Activated CD8-positive, alpha-beta T cell treated with anti-CD3 and anti-CD28 coated beads for 36 hours (primary cell): Measurements from ENCODE around the gene DOCK2. TPM values are rescaled to one million over a fixed set of nuclear protein-coding genes. Genes with fewer than 3 reads are reported as not detected.

Experiments used
- ATAC-seq: fragments of 200-7000 bp; cut with Tn5 transposase; one replicate; pipeline ENCODE4 v1.10.0; 2021; ENCODE audit warnings: mild to moderate bottlenecking, moderate library complexity
- CTCF ChIA-PET: fragments of 350-600 bp; sonication (Branson Sonifier 250); formaldehyde crosslinking; loops from one replicate; lab custom pipeline; 2021; ENCODE audit warnings: antibody characterized with exemption; lab: Charles Lee
- POLR2A ChIA-PET: fragments of 350-600 bp; sonication (Branson Sonifier 250); formaldehyde crosslinking; loops from one replicate; lab custom pipeline; 2021; ENCODE audit warnings: antibody characterized with exemption; lab: Charles Lee
- DNase-seq: peaks from one replicate; pipeline ENCODE4 v3.0.0-alpha.2; 2020
- H3K27ac Mint-ChIP-seq: one replicate; pipeline ENCODE4 v1.8.0; 2021; ENCODE audit warnings: mild to moderate bottlenecking, mixed read lengths
- H3K27me3 Mint-ChIP-seq: one replicate; pipeline ENCODE4 v1.8.0; 2021; ENCODE audit warnings: mixed read lengths
- H3K36me3 Mint-ChIP-seq: one replicate; pipeline ENCODE4 v1.8.0; 2021; ENCODE audit warnings: low read depth, mixed read lengths
- H3K4me1 Mint-ChIP-seq: one replicate; pipeline ENCODE4 v1.8.0; 2021; ENCODE audit warnings: low read depth, mixed read lengths
- H3K4me3 Mint-ChIP-seq: one replicate; pipeline ENCODE4 v1.8.0; 2021; ENCODE audit warnings: mild to moderate bottlenecking, moderate library complexity, mixed read lengths
- H3K9me3 Mint-ChIP-seq: one replicate; pipeline ENCODE4 v1.8.0; 2021; ENCODE audit warnings: mixed read lengths
- CTCF ChIP-seq: fragments of 200-600 bp; IDR thresholded peaks from one replicate; pipeline ENCODE4 v1.8.0; 2022; ENCODE audit warnings: antibody characterized with exemption, mild to moderate bottlenecking
- intact Hi-C: fragments of 100-400 bp; cut with micrococcal nuclease; formaldehyde crosslinking; loops from one replicate; pipeline ENCODE4 v1.10.0; 2022
- total RNA-seq, 2 experiments: library from RNA; stranded (reverse); gene quantifications; one replicate each; pipeline ENCODE4 v1.2.3, GENCODE V29; 2021

The DOCK2 gene
- total RNA-seq, 2 experiments from 2014 or later, result 180 to 181 TPM

- no peak for TF ChIP-seq CTCF
- ChIA-PET POLR2A (no interaction called here), CTCF (interaction anchor here (1.2 kb wide), 2 partner anchors 83 to 323 kb away, joined by 3 to 5 read pairs; no protein-coding TSS in a partner anchor)
- no peak for ATAC-seq
- Mint-ChIP-seq H3K4me3 (no peak overlapping the region), H3K4me1 (no peaks in the 10 kb centered on the region), H3K27ac (no peak overlapping the region), H3K36me3 (no peaks in the 10 kb centered on the region), H3K9me3 (no peaks in the 10 kb centered on the region), H3K27me3 (no peaks in the 10 kb centered on the region)
- intact Hi-C loops, result loop anchor here (10.0 kb wide), 1 partner anchor 247 kb away; no protein-coding TSS in a partner anchor
- no peak for DNase-seq
Measured at GRCh38 chr5:170097934-170098333, 460.9 kb downstream of the DOCK2 start.

DNA sequence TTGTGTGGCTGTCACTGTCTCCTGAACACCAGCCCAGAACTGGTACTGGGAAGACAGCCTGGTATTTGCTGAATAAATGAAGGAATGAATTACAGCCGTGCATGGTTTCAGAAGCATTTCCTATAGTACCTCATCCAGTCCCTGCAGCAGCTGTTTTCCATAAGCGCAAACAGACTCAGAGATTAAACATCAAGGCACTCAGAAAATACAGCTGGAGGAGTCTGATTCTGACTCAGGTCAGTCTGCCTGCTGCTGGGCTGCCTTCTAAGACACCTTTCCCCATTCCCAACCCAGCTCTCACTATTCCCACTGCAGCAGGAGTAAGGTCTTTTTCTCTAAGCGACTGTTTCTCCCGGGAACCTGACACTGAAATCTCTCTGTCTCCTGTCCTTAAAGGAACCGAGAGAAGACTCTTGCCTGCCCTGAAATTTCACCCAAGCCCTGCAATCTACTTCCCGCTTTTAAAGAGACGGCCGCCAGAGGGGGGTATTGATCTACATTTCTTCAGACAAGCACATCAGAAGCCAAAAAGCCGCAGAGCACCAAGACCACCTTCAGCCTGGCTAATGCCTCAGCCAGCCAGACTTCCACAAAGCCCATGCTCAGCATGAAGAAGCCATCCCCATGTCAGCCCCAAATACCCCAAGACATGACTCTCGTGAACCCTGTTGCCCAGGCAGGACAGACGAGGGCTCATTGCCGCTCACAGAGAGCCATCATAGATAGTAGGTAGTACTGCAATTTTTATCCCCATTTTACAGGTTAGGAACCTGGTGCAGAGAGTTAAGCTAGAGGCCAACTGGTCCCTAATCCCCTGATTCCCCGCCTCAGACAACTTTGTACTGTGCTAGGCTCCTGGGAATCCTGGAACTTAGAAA is 463.2 kb downstream of the DOCK2 start:
- no peaks in the 10 kb centered on the region for H3K4me1 Mint-ChIP-seq
- intact Hi-C loops, result loop anchor here (2.0 to 10.0 kb wide), 4 partner anchors 82 to 514 kb away; no protein-coding TSS in a partner anchor
- TF ChIP-seq CTCF, result peak; percentile 82
- H3K27ac Mint-ChIP-seq, result no peak overlapping the region
- no peaks in the 10 kb centered on the region for H3K27me3 Mint-ChIP-seq
- peak; percentile 77 for ATAC-seq
- H3K9me3 Mint-ChIP-seq, result no peaks in the 10 kb centered on the region
- POLR2A ChIA-PET, result interaction anchor here (0.8 to 0.9 kb wide), 2 partner anchors 10 to 325 kb away, joined by 3 read pairs; no protein-coding TSS in a partner anchor
- no peak overlapping the region for H3K4me3 Mint-ChIP-seq
- peak; percentile 91 for DNase-seq
- H3K36me3 Mint-ChIP-seq, result no peaks in the 10 kb centered on the region
- CTCF ChIA-PET, result interaction anchor here (0.6 to 2.5 kb wide), 32 partner anchors 7 to 370 kb away, joined by 3 to 18 read pairs (median 3); no protein-coding TSS in a partner anchor

GRCh38 chr5:170103447-170103846 is 466.4 kb downstream of the DOCK2 start:
- ATAC-seq (no peak), DNase-seq (no peak)
- H3K27ac Mint-ChIP-seq, result no peak overlapping the region
- no peaks in the 10 kb centered on the region for H3K9me3 Mint-ChIP-seq
- POLR2A ChIA-PET, result no interaction called here
- no peaks in the 10 kb centered on the region for H3K36me3 Mint-ChIP-seq
- no peak for TF ChIP-seq CTCF
- peaks cover 4% of the 10 kb centered on the region for H3K27me3 Mint-ChIP-seq
- H3K4me1 Mint-ChIP-seq, result no peaks in the 10 kb centered on the region
- H3K4me3 Mint-ChIP-seq, result no peak overlapping the region
- CTCF ChIA-PET, result interaction anchor here (0.6 kb wide), 1 partner anchor 241 kb away, joined by 3 read pairs; no protein-coding TSS in a partner anchor
- intact Hi-C loops, result loop anchor here (5.0 to 10.0 kb wide), 3 partner anchors 79 to 511 kb away; no protein-coding TSS in a partner anchor

DNA sequence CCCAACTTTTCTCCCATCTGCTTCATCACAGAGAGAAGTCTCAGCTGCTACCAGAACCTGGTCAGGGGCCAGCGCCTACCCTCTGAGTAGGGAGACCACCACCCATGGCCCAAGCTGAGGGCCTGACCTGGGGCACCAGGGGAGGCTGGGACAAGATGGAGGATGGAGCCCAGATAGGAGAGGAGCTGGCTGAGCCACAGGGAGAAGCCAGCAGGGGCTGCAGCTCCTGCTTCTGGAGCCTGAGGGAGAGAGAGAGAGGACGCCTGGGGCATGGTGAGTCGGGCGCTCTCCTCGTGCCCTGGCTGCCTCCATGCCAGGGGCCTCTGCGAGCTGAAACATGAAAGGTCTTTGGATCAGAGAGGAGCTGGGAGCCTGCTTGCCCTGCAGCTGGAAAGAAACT is 467.2 kb downstream of the DOCK2 start:
- Mint-ChIP-seq H3K27ac (no peak overlapping the region), H3K4me3 (no peak overlapping the region), H3K27me3 (peaks cover 4% of the 10 kb centered on the region), H3K36me3 (no peaks in the 10 kb centered on the region), H3K9me3 (no peaks in the 10 kb centered on the region), H3K4me1 (no peaks in the 10 kb centered on the region)
- ChIA-PET CTCF (no interaction called here), POLR2A (no interaction called here)
- no peak for ATAC-seq
- DNase-seq, result no peak
- intact Hi-C loops, result loop anchor here (5.0 to 10.0 kb wide), 3 partner anchors 78 to 511 kb away; no protein-coding TSS in a partner anchor
- no peak for TF ChIP-seq CTCF

DNA sequence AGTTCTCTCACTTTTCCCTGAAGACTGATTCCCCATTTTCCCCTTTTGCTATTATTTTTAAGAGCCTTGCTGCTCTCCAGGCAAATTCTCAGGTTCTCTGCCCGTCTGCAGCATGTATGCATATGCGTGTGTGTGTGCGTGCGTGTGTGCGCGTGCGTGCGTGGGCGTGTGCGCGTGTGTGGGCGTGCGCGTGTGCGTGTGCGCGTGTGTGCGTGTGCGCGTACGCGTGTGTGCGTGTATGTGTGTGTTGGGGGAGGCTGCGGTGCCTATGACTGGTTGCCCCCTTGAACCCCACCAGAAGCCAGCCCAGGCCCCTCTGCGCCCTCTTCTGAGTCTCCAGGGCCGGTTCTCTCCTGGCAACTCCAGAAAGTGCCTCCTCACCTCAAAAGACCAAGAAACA is 467.6 kb downstream of the DOCK2 start:
- TF ChIP-seq CTCF, result no peak
- DNase-seq (no peak), ATAC-seq (no peak)
- H3K27ac Mint-ChIP-seq, result no peak overlapping the region
- ChIA-PET CTCF (no interaction called here), POLR2A (no interaction called here)
- intact Hi-C loops, result loop anchor here (5.0 to 10.0 kb wide), 3 partner anchors 78 to 510 kb away; no protein-coding TSS in a partner anchor
- H3K4me1 Mint-ChIP-seq, result no peaks in the 10 kb centered on the region
- no peak overlapping the region for H3K4me3 Mint-ChIP-seq
- no peaks in the 10 kb centered on the region for H3K36me3 Mint-ChIP-seq
- no peaks in the 10 kb centered on the region for H3K9me3 Mint-ChIP-seq
- H3K27me3 Mint-ChIP-seq, result peaks cover 4% of the 10 kb centered on the region
